Activated effector memory CD4-positive, alpha-beta T cell treated with Interleukin-2 at 50 U/mL for 16 hours (primary cell): ENCODE results near the gene DHFR2.
"Not testable (repeated sequence)": the region's sequence is repeated elsewhere in the genome, so short reads cannot be mapped to it uniquely, and the experiment has no call there.

Source experiments
- DNase-seq: peaks from one replicate; pipeline ENCODE4 v3.0.0-alpha.2; 2020

Gene DHFR2

GRCh38 chr3:94065122-94065521, 2.4 kb upstream of the DHFR2 start:
- no peak for DNase-seq

GRCh38 chr3:94064243-94064860, 1.6 kb upstream of the DHFR2 start:
- no peak for DNase-seq

- DNase-seq: no peak
Observed at GRCh38 chr3:94063496-94064119, 892 bp upstream of the DHFR2 start.

- DNase-seq: no peak
Observed at GRCh38 chr3:94061297-94061696, 1.4 kb downstream of the DHFR2 start.

- DNase-seq: no peak
Observed at GRCh38 chr3:94050546-94050945, 12.2 kb downstream of the DHFR2 start.

GRCh38 chr3:94049267-94049666, 13.4 kb downstream of the DHFR2 start:
- DNase-seq: no peak

- no peak for DNase-seq
Observed at GRCh38 chr3:94046533-94046932, 16.2 kb downstream of the DHFR2 start.

GRCh38 chr3:94044100-94044936, 18.4 kb downstream of the DHFR2 start:
- DNase-seq: not testable (repeated sequence)

GRCh38 chr3:94043285-94043684, 19.4 kb downstream of the DHFR2 start:
- no peak for DNase-seq

- no peak for DNase-seq
Observed at GRCh38 chr3:94036909-94037507, 25.7 kb downstream of the DHFR2 start.

GRCh38 chr3:94028093-94028837, 34.5 kb downstream of the DHFR2 start, which contains the start of gene STX19:
Gene STX19, minus strand, starts transcription at chr3:94028597. Its CDS starts 13,328 bp downstream, at chr3:94015269.
- DNase-seq: no peak

GRCh38 chr3:94026623-94027022, 36.1 kb downstream of the DHFR2 start:
- no peak for DNase-seq

- no peak for DNase-seq
Observed at GRCh38 chr3:94024385-94024784, 38.3 kb downstream of the DHFR2 start.

- DNase-seq: no peak
Observed at GRCh38 chr3:94020293-94020692, 42.4 kb downstream of the DHFR2 start.

- DNase-seq: no peak
Observed at GRCh38 chr3:94019659-94020058, 43.1 kb downstream of the DHFR2 start.

- no peak for DNase-seq
Observed at GRCh38 chr3:94015025-94015424, 47.7 kb downstream of the DHFR2 start.

- DNase-seq: no peak
Observed at GRCh38 chr3:94012185-94012584, 50.5 kb downstream of the DHFR2 start.

GRCh38 chr3:94011233-94011711, 51.4 kb downstream of the DHFR2 start:
- DNase-seq: no peak

- DNase-seq: no peak
Observed at GRCh38 chr3:94009608-94010007, 53.1 kb downstream of the DHFR2 start.

- DNase-seq: no peak
Observed at GRCh38 chr3:94008253-94008652, 54.5 kb downstream of the DHFR2 start.
